Stimulated activated CD8-positive, alpha-beta memory T cell treated with anti-CD3 and anti-CD28 coated beads, Interleukin-4, amount 100 ng/mL, for 24 hours (primary cell): ENCODE results near the gene CARD19.

ENCODE experiments used
- DNase-seq: peaks from one replicate; pipeline ENCODE4 v3.0.0-alpha.2; 2020; ENCODE audit warnings: low read depth

CARD19 gene

GRCh38 chr9:93120846-93121315 lies 24.9 kb downstream of the CARD19 start:
- DNase-seq = no peak

- DNase-seq = no peak
Observed at GRCh38 chr9:93121316-93122241, 25.6 kb downstream of the CARD19 start.

- no peak for DNase-seq
Observed at GRCh38 chr9:93122721-93123221, 26.8 kb downstream of the CARD19 start.

GRCh38 chr9:93123561-93124283 lies 27.7 kb downstream of the CARD19 start:
- no peak for DNase-seq

- DNase-seq = no peak
Observed at GRCh38 chr9:93124793-93125192, 28.8 kb downstream of the CARD19 start.

- DNase-seq = no peak
Observed at GRCh38 chr9:93125331-93125894, 29.4 kb downstream of the CARD19 start.

GRCh38 chr9:93126151-93126781 lies 30.2 kb downstream of the CARD19 start:
- no peak for DNase-seq

- DNase-seq = no peak
Observed at GRCh38 chr9:93126825-93127368, 30.9 kb downstream of the CARD19 start.

- no peak for DNase-seq
Observed at GRCh38 chr9:93127395-93127911, 31.4 kb downstream of the CARD19 start.

GRCh38 chr9:93128011-93128714 lies 32.1 kb downstream of the CARD19 start:
- DNase-seq = no peak

- DNase-seq = no peak
Observed at GRCh38 chr9:93128715-93129224, 32.8 kb downstream of the CARD19 start.

- DNase-seq = no peak
Observed at GRCh38 chr9:93129286-93129685, 33.3 kb downstream of the CARD19 start.

- DNase-seq = no peak
Observed at GRCh38 chr9:93129691-93130500, 33.9 kb downstream of the CARD19 start.

- DNase-seq = no peak
Observed at GRCh38 chr9:93130861-93131481, 35.0 kb downstream of the CARD19 start.

- no peak for DNase-seq
Observed at GRCh38 chr9:93131599-93132286, 35.7 kb downstream of the CARD19 start.

GRCh38 chr9:93132287-93132927 lies 36.4 kb downstream of the CARD19 start:
- no peak for DNase-seq

GRCh38 chr9:93132946-93133680 lies 37.1 kb downstream of the CARD19 start:
- DNase-seq = no peak

GRCh38 chr9:93133681-93134014 lies 37.6 kb downstream of the CARD19 start:
- no peak for DNase-seq
